ES-I3 (cell line): ENCODE results near the gene PATJ.

Source experiments
- H3K36me3 ChIP-seq: 2 replicates; pipeline ENCODE4 v1.6.1; 2013; ENCODE audit warnings: mild to moderate bottlenecking, low read length, control low read depth, moderate library complexity; ENCODE audit not compliant: insufficient read depth
- H3K4me1 ChIP-seq: 2 replicates; pipeline ENCODE4 v1.6.1; 2013; ENCODE audit warnings: mild to moderate bottlenecking, control low read depth, low read length; ENCODE audit not compliant: insufficient read depth
- H3K9ac ChIP-seq: 2 replicates; pipeline ENCODE4 v1.6.1; 2013; ENCODE audit warnings: low read depth, mild to moderate bottlenecking, low read length, moderate library complexity
- H3K9me3 ChIP-seq: 2 replicates; pipeline ENCODE4 v1.6.1; 2013; ENCODE audit warnings: mild to moderate bottlenecking, low read length, moderate library complexity; ENCODE audit not compliant: control insufficient read depth, insufficient read depth

Gene PATJ

DNA sequence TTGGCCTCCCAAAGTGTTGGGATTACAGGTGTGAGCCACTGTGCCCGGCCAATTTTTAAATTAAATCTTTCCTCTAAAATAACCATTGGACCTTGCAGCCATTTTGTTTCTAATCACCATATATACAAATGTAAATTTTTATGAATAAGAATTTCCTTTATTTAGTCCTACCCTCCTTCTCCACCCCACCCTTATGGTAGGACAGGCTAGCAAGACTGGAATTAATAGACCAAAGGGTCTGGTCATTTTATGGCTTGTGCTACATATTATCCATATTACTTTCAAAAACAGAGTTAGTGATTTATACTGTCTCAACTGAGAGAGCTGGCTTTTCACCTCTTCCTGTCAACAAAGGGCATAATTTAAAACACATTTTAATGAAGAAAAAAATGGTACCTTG is 478.9 kb downstream of the PATJ start:
- H3K4me1 ChIP-seq = no peaks in the 10 kb centered on the region
- peaks cover 9% of the 10 kb centered on the region; the same call in 1 of the 2 replicates for H3K36me3 ChIP-seq
- no peak overlapping the region for H3K9ac ChIP-seq
- H3K9me3 ChIP-seq = no peaks in the 10 kb centered on the region

DNA sequence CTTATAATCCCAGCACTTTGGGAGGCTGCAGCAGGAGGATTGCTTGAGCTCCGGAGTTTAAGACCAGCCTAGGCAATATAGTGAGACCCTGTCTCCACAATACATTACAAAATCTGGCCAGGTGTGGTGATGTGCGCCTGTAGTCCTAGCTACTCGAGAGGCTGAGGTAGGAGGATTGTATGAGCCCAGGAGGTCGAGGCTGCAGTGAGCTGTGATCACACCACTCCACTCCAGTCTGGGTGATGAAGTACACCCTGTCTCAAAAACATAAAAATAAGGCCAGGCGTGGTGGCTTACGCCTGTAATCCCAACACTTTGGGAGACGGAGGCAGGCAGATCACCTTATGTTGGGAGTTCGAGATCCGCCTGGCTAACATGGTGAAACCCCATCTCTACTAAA is 480.0 kb downstream of the PATJ start:
- Histone ChIP-seq H3K9ac (no peak overlapping the region), H3K9me3 (no peaks in the 10 kb centered on the region), H3K36me3 (peaks cover 9% of the 10 kb centered on the region; the same call in 1 of the 2 replicates)

DNA sequence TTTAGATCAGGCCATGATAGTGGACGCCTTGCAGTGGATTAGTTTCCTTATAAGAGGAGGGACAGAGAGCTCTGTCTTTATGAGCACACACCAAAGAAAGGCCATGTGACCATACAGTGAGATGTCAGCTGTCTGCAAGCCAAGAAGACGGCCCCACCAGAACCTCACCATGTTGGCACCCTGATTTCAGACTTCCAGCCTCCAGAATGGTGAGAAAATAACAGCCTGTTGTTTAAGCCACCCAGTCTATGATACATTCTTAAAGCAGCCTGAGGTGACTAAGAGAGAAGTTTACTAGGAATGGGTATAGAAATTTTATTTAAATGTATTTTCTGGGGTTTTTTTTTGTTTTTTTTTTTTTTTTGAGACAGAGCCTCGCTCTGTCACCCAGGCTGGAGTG is 481.9 kb downstream of the PATJ start:
- Histone ChIP-seq H3K9ac (no peak overlapping the region), H3K4me1 (peaks cover 14% of the 10 kb centered on the region), H3K9me3 (no peaks in the 10 kb centered on the region), H3K36me3 (peaks cover 5% of the 10 kb centered on the region)

More for the DNA sequence above, 480.0 kb downstream of the PATJ start:
- no peaks in the 10 kb centered on the region for H3K4me1 ChIP-seq

DNA sequence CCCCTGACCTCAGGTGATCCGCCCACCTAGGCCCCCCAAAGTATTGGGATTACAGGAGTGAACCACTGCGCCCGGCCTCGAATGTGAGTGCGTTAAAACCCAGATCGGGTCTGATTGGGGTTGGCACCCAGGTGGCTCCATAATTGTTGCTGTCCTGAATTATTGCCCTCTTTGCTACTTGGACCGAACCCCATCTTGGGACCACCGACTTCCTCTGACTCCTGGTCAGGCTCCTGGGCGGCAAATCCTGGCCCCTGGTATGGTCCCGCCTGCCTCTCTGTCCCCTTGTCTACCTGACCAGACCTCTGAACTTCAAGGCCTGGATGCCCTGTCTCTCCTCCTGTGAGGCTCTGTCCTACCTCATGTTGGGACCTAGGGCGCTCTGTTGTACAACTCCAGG is 485.2 kb downstream of the PATJ start:
- H3K9ac ChIP-seq = no peak overlapping the region
- no peaks in the 10 kb centered on the region for H3K9me3 ChIP-seq
- H3K4me1 ChIP-seq = peaks cover 32% of the 10 kb centered on the region
- H3K36me3 ChIP-seq = peaks cover 15% of the 10 kb centered on the region
